ENCODE data around the gene DNAI2. TPM values are rescaled to one million over a fixed set of nuclear protein-coding genes. Genes with fewer than 3 reads are reported as not detected.
A peak's percentile ranks its signal among the peaks of the same experiment; 100 is the strongest.

Gene DNAI2
- total and polyA plus RNA-seq, 12 donors, result 0.06 to 0.26 (median 0.14) TPM; not detected in 9

DNA sequence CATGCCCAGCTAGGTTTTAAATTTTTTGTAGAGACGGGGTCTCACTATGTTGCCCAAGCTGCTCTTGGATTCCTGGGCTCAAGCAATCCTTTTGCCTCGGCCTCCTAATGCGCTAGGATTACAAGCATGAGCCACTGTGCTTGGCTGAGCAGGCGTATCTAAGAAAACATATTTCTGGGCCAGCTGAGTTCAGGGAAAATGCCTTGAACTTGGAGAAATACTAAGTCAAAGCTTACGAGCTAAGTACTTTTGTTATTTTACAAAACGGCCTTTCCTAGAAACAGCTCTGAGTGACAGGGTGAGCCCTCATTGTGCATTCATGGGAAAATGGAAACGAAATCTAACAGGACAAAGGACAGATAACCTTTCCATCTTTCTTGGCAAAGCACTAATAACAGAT, 24.7 kb downstream of the DNAI2 start:
- WGBS, 4 donors, result 37 to 49% (median 44%) methylated on average over 7 of the region's 7 CpGs
- TF ChIP-seq POLR2A (IDR thresholded peaks at IDR 0.05), result no peak
- no peak overlapping the region for H3K4me3 ChIP-seq
- intact Hi-C loops (cut with DNase I), result loop anchor here in 1 of 2 donors (5.0 kb wide), 1 partner anchor 86 kb away; the partner anchor contains the start of gene TTYH2
- H3K27ac ChIP-seq, result peak overlapping the region in 2 of 5 donors; percentile 52 to 84
- H3K27me3 ChIP-seq, result no peaks in the 10 kb centered on the region
- no peaks in the 10 kb centered on the region for H3K36me3 ChIP-seq (replicated peaks in 1 of 2)
- H3K4me1 ChIP-seq (replicated peaks in 1 of 2), result peaks cover 4 to 24% of the 10 kb centered on the region in 2 donors
- H3K9me3 ChIP-seq (replicated peaks in 1 of 3), result no peaks in the 10 kb centered on the region
- DNase-seq, result peak in 1 of 7 donors; percentile 47

- H3K27me3 ChIP-seq, result no peaks in the 10 kb centered on the region
- peak overlapping the region in 1 of 5 donors; percentile 52 for H3K27ac ChIP-seq
Observed at GRCh38 chr17:74299226-74300009, 25.4 kb downstream of the DNAI2 start.

GRCh38 chr17:74303305-74303704, 29.3 kb downstream of the DNAI2 start:
- TF ChIP-seq POLR2A (IDR thresholded peaks at IDR 0.05), result no peak
- Histone ChIP-seq H3K9me3 (replicated peaks in 1 of 3) (peaks cover 0 to 9% (median 0%) of the 10 kb centered on the region in 3 donors), H3K27ac (no peak overlapping the region), H3K4me3 (no peak overlapping the region), H3K4me1 (replicated peaks in 1 of 2) (peaks cover 0 to 2% of the 10 kb centered on the region in 2 donors), H3K27me3 (no peaks in the 10 kb centered on the region), H3K36me3 (replicated peaks in 1 of 2) (no peaks in the 10 kb centered on the region)
- intact Hi-C loops (cut with DNase I), result loop anchor here (5.0 to 10.0 kb wide), 2 partner anchors 51 to 59 kb away; partner anchors contain the start of gene BTBD17 (in 1 of the 2)
- WGBS, 4 donors, result 79 to 93% (median 88%) methylated on average over 8 of the region's 8 CpGs
- no peak for DNase-seq

More at GRCh38 chr17:74299226-74300009, 25.4 kb downstream of the DNAI2 start:
- Histone ChIP-seq H3K4me1 (replicated peaks in 1 of 2) (peaks cover 4 to 24% of the 10 kb centered on the region in 2 donors), H3K9me3 (replicated peaks in 1 of 3) (no peaks in the 10 kb centered on the region), H3K4me3 (no peak overlapping the region), H3K36me3 (replicated peaks in 1 of 2) (no peaks in the 10 kb centered on the region)
- 81 to 87% (median 82%) methylated on average over 11 of the region's 11 CpGs for WGBS, 4 donors
- DNase-seq, result no peak
- no peak for TF ChIP-seq CTCF (IDR thresholded peaks at IDR 0.05)
- no peak for TF ChIP-seq POLR2A (IDR thresholded peaks at IDR 0.05)
- intact Hi-C loops (cut with DNase I), result loop anchor here (5.0 to 10.0 kb wide), 3 partner anchors 55 to 87 kb away; partner anchors contain the start of genes BTBD17 (in 1 of the 2) and TTYH2 (in 1 of the 2)

- no peak overlapping the region for H3K4me3 ChIP-seq
- no peak for DNase-seq
- peaks cover 4% of the 10 kb centered on the region for H3K27me3 ChIP-seq
- TF ChIP-seq POLR2A (IDR thresholded peaks at IDR 0.05), result no peak
- no peak for TF ChIP-seq CTCF (IDR thresholded peaks at IDR 0.05)
- H3K4me1 ChIP-seq (replicated peaks in 1 of 2), result no peaks in the 10 kb centered on the region
- no peak overlapping the region for H3K27ac ChIP-seq
- intact Hi-C loops (cut with DNase I), result loop anchor here (5.0 to 10.0 kb wide), 2 partner anchors 51 to 58 kb away; partner anchors contain the start of gene BTBD17 (in 1 of the 2)
- no peaks in the 10 kb centered on the region for H3K36me3 ChIP-seq (replicated peaks in 1 of 2)
- peaks cover 0 to 9% (median 0%) of the 10 kb centered on the region in 3 donors for H3K9me3 ChIP-seq (replicated peaks in 1 of 3)
- WGBS, 4 donors, result 66 to 85% (median 73%) methylated on average over 5 of the region's 5 CpGs
Observed at GRCh38 chr17:74304184-74304583, 30.1 kb downstream of the DNAI2 start.

GRCh38 chr17:74305865-74306654, 32.0 kb downstream of the DNAI2 start:
- Histone ChIP-seq H3K4me1 (replicated peaks in 1 of 2) (no peaks in the 10 kb centered on the region), H3K36me3 (replicated peaks in 1 of 2) (no peaks in the 10 kb centered on the region), H3K9me3 (replicated peaks in 1 of 3) (peaks cover 0 to 9% (median 0%) of the 10 kb centered on the region in 3 donors), H3K27ac (no peak overlapping the region), H3K27me3 (peaks cover 4% of the 10 kb centered on the region), H3K4me3 (no peak overlapping the region)
- no peak for TF ChIP-seq POLR2A (IDR thresholded peaks at IDR 0.05)
- no peak for DNase-seq
- WGBS, 4 donors, result 63 to 78% (median 70%) methylated on average over 10 of the region's 10 CpGs
- intact Hi-C loops (cut with DNase I), result loop anchor here in 1 of 2 donors (10.0 kb wide), 1 partner anchor 49 kb away; no protein-coding TSS in a partner anchor
